SKM-1 (cell line): ENCODE measurements around the gene ESCO1.
"Not testable (repeated sequence)": the region's sequence is repeated elsewhere in the genome, so short reads cannot be mapped to it uniquely, and the experiment has no call there.

Experiments
- DNase-seq: peaks from one replicate; lab custom pipeline; 2025; ENCODE audit not compliant: unreplicated experiment; lab: John Stamatoyannopoulos, UW

The ESCO1 gene

DNA sequence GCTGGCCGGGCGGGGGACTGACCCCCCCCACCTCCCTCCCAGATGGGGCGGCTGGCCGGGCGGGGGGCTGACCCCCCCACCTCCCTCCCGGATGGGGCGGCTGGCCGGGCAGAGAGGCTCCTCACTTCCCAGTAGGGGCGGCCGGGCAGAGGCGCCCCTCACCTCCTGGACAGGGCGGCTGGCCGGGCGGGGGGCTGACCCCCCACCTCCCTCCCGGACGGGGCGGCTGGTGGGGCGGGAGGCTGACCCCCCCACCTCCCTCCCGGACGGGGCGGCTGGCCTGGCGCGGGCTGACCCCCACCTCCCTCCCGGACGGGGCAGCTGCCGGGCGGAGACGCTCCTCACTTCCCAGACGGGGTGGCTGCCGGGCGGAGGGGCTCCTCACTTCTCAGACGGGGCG, 8.1 kb downstream of the ESCO1 start:
- DNase-seq: not testable (repeated sequence)

GRCh38 chr18:21584391-21584790, 16.1 kb downstream of the ESCO1 start:
- DNase-seq: no peak

DNA sequence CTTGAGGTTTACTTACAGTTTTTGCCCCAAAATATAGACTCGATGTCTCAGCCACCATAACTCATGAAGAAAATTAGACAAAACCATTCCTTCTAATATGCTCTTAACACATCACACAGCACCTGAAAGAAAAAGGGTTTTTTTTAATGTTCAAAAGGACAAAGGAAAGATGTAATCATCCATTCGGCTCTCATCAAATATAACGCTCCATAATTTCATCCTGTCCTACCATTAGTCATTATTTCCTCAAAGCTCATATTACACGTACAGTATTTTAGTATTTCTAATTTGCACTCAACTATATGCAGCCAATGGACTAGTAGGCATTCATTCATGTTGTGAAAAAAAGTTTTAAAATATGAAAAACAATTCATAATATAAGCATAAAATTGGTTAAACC, 24.8 kb downstream of the ESCO1 start:
- DNase-seq: no peak

- DNase-seq: no peak
Observed at GRCh38 chr18:21571772-21572171, 28.7 kb downstream of the ESCO1 start.

DNA sequence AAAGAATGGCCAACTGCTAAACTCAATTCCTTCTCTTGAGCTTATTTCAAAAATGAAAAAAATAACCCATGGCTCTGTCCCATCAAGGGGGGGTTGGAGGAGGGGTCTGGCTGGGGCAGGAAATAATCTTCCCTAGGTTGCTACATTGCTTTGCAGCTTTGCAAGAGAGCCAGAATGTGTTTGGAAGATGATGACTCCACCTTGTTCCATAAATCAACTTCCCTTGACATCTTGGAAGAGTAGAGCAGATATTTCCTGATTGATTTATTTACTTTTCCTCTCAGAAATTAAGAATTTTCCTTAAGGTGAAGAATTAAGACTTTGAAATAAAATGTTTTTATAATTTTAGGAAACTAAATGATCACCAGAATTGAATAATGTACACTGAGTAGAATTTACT, 41.3 kb downstream of the ESCO1 start:
- no peak for DNase-seq

DNA sequence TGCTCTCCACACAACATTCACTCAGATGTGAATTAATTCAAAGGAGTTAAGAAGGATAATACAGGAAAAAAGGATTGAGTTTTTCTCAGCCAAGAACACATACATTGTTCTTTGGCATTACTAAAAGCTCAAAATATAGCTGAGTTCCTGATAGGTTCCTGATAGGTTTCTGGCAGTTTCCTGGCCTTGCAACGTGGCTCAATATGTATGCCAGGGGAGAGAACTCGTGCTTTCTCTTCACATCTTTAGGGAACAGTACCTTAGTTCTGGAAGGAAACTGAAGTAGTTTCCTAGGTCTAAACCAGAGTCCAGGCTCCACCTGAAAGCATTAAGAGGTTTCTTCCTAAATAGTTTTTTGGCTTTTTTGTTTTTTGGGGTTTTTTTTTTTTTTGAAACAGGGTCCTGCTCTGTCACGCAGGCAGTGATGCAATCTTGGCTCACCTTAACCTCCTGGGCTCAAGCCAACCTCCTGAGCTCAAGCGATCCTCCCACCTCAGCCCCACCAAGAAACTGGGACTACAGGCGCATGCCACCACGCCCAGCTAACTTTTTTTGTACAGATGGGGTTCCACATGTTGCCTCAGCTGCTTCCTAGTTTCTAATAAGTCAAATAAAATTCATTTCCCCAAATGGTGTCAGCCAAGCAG, 42.8 kb downstream of the ESCO1 start:
- no peak for DNase-seq

DNA sequence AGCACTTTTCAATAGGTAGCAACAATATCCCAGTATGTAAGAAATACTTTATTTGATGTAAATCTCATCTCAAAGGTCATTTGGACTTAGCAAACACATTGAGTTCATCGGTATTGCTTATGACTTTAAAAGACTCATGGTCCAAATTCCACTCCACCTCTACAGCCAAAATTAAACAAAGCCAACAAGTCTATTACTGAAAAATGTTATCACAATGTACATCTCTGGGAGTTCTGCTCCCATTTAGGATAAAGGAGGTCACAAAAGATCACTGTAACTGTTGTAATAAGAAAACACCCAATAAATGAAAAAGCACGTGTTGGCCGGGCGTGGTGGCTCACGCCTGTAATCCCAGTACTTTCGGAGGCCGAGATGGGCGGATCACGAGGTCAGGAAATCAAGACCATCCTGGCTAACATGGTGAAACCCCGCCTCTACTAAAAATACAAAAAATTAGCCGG, 50.0 kb downstream of the ESCO1 start:
- no peak for DNase-seq

DNA sequence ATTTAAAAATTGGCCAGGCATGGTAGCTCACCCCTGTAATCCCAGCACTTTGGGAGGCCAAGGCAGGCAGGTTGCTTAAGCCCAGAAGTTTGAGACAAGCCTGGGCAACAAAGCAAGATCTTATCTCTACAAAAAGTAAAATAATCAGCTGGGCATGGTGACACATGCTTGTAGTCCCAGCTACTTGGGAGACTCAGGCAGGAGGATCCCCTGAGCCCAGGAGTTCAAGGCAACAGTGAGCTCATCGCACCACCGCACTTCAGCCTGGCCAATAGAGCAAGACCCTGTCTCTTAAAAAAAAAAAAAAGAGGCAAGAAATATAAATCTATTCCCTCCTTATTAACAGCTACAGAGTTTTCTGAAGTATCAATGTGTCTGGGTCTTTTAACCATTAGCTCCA, 51.9 kb downstream of the ESCO1 start:
- DNase-seq: no peak

DNA sequence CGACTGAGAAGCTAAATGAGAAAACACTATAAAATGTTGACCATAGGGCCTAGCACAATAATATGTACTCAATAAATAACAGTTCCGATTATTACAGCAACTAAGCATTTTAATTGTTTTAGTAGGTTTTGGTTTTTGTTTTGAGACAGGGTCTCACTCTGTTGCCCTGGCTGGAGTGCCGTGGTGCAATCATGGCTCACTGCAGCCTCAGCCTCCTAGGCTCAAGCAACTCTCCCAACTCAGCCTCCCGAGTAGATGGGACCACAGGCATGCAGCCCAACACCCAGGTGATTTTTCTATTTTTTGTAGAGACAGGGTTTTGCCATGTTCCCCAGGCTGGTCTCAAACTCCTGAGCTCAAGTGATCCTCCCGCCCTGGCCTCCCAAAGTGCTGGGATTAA, 54.1 kb downstream of the ESCO1 start:
- no peak for DNase-seq

GRCh38 chr18:21538230-21538629, 62.3 kb downstream of the ESCO1 start:
- no peak for DNase-seq

- DNase-seq: no peak
Observed at GRCh38 chr18:21534327-21534726, 66.2 kb downstream of the ESCO1 start.

DNA sequence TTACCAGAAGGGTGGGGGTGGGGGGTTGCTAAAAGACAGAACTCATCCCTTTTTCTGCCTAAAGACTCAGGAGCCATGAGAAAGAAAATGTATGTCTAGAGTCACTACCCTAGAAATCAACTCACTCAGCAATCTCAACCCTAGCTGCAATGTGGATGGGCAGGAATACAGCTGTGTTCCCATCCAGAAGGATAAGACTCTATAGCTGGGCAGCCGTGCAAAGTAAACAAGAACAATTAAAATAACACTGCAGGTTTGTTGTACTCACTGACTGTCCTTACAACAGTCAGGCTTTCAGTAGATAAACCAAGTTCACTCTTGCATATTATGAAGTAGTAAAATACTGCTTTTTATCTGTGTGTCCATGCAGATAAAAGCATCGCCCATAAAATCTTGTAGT, 74.0 kb downstream of the ESCO1 start:
- no peak for DNase-seq

DNA sequence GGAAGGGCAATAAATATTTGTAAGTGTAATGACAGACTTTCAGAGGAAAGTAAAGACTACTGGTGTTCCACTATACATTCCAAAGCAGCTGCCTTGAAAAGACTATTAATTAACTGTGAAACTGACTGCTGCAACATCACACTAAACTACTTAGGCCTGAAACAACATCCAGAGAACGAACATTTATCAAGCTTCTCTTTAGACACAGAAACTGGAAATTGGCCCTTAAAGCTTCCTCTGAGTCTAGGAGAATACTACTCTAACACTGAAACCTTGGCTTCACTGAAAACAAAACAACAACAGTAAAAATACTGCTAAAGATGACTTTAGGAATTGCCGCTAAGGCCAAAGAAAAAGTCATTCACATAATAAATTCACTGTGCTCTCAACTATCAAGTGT, 74.6 kb downstream of the ESCO1 start:
- DNase-seq: no peak

GRCh38 chr18:21522530-21522929, 78.0 kb downstream of the ESCO1 start:
- no peak for DNase-seq

DNA sequence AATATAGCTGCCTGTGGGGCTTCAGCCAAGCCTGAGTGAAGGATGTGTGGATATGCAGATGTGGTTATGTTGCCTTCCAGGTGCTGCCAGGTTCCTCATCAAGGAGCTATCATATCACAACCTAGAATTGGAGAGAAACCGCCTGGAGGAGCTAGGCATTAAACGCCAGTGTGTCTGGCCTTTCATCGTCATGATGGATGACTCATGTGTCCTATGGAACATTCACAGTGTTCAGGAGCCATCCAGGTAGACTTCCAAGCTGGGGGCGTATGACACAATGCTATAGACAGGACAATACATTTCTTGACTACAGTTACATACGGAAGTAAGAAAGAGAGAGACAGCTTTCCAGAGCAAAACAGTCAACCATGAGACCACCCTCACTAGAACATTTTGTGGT, 86.8 kb downstream of the ESCO1 start:
- no peak for DNase-seq

GRCh38 chr18:21513292-21513691, 87.2 kb downstream of the ESCO1 start:
- no peak for DNase-seq

- no peak for DNase-seq
Observed at GRCh38 chr18:21509062-21509461, 91.4 kb downstream of the ESCO1 start.

- DNase-seq: no peak
Observed at GRCh38 chr18:21507913-21508701, 92.4 kb downstream of the ESCO1 start.

GRCh38 chr18:21502661-21503060, 97.8 kb downstream of the ESCO1 start:
- no peak for DNase-seq

DNA sequence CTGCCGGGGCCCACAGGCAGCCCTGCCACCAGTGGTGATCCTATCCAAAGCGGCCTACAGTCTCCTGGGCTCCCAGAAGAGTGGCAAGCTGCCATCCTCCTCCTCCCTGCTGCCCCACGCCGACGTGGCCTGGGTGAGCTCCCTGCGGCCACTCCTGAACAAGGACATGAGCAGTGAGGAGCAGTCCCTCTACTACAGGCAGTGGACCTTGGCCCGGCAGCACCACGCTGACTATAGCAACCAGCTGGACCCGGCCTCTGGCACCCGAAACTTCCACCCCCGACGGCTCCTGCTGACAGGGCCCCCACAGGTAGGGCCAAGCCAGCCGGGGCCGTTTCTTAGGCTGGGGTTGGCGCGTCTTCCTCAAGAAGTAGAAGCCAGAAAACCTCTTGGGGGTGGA, 100.5 kb downstream of the ESCO1 start:
- no peak for DNase-seq

DNA sequence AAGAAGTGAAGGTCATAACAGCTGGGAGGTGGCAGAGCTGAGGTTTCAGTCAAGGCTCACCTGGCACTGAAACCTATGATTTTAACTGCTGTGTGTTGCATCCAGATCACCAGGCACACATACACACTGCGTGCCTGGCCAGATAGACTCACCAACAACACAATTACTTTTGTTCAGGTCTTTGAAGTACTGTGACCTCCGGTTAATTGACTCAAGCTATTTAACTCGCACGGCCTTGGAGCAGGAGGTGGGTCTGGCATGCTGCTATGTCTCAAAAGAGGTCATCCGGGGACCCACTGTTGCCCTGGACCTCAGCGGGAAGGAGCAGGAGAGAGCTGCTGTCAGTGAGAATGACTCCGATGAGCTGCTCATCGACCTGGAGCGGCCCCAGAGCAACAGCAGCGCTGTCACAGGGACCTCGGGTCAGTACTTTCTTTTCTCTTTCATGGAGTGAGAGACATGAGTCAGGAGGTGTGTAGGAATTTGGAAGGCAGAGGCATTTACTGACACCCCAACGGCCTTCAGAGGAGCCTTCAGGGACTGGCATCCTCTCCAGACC, 104.1 kb downstream of the ESCO1 start:
- DNase-seq: no peak

GRCh38 chr18:21490748-21491147, 109.8 kb downstream of the ESCO1 start:
- no peak for DNase-seq
